Colonic mucosa (tissue), 4 donors: ENCODE results near the gene CNTRL. TPM values are rescaled to one million over a fixed set of nuclear protein-coding genes. Genes with fewer than 3 reads are reported as not detected.
"Not testable (repeated sequence)": the region's sequence is repeated elsewhere in the genome, so short reads cannot be mapped to it uniquely, and the experiment has no call there.

Source experiments
- DNase-seq: peaks from one replicate; pipeline ENCODE4 v3.0.0-alpha.2; 2020
- H3K27ac ChIP-seq: fragments of 200-600 bp; one replicate; pipeline ENCODE4 v1.8.0; 2021
- H3K27me3 ChIP-seq: fragments of 200-600 bp; one replicate; pipeline ENCODE4 v1.8.0; 2021
- H3K36me3 ChIP-seq: fragments of 200-600 bp; one replicate; pipeline ENCODE4 v1.8.0; 2021
- H3K4me1 ChIP-seq: fragments of 200-600 bp; one replicate; pipeline ENCODE4 v1.8.0; 2021; ENCODE audit warnings: mild to moderate bottlenecking
- H3K4me3 ChIP-seq: fragments of 200-600 bp; one replicate; pipeline ENCODE4 v1.8.0; 2021
- H3K9ac ChIP-seq, 2 donors: one replicate each; pipeline ENCODE4 v1.7.0; 2013; ENCODE audit warnings: control low read depth in 2 of 2, low read depth in 2 of 2, low read length in 2 of 2
- H3K9me3 ChIP-seq: fragments of 200-600 bp; one replicate; pipeline ENCODE4 v1.8.0; 2021
- intact Hi-C: fragments of 100-400 bp; cut with DNase I; formaldehyde crosslinking; loops from one replicate; pipeline ENCODE4 v1.14.1; 2022
- total RNA-seq, 2 donors: library from RNA; stranded (reverse); fragmentation: NEBNext Ultra II Directional in 1 of 2; extraction: Animal tissue kit (Norgen Biotek cat#: 25700) in 1 of 2; gene quantifications; one replicate each; pipeline ENCODE4 v1.2.1, GENCODE V29; 2021
- TF ChIP-seq, protein P1 (sequence below): fragments of 200-600 bp; IDR thresholded peaks from one replicate; pipeline ENCODE4 v1.8.0; 2022; ENCODE audit warnings: antibody characterized with exemption, mild to moderate bottlenecking
- donor health status: healthy.
- donor health status: DM: no; HTN: no; CAD: no.
- donor health status: DM: no; HTN: no; CAD: no.

CNTRL gene
- total RNA-seq, 2 donors from 2014 or later = 6.1 to 11.3 TPM

DNA sequence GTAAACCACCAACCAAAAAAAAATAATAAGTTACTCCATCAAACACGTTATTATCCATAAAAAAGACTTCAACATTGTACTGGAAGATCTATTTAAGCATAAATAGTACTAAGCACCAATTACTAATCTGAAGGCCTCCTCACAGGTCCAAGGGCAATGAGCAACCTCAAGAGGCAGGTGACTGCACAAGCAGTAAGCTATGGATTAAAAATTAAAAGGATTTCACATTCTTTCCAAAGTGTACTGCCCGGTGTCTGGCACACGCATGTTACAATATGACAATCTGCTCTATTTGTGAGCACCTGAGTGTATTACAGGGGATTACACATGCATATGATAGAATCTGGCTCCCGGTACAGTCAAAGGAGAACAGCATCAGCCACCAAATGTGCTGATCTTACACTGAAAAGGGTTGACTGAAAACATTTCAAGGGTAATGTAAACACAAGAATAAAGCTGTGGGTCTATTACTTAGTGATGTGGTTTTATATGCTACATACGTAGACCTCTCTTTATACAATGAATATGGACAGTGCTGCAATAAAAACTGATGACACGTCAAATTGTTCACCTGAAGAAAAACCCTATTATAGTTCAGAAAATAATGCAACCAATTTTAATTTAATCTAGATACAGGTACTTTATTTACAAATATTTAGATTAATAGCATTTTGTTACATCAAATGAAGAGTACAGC, 104.1 kb downstream of the CNTRL start:
- Histone ChIP-seq H3K27ac (no peak overlapping the region), H3K36me3 (no peaks in the 10 kb centered on the region), H3K9ac (no peak overlapping the region), H3K4me1 (no peaks in the 10 kb centered on the region), H3K27me3 (no peaks in the 10 kb centered on the region), H3K9me3 (no peaks in the 10 kb centered on the region), H3K4me3 (no peak overlapping the region)
- DNase-seq = no peak
- TF ChIP-seq, protein P1, sequence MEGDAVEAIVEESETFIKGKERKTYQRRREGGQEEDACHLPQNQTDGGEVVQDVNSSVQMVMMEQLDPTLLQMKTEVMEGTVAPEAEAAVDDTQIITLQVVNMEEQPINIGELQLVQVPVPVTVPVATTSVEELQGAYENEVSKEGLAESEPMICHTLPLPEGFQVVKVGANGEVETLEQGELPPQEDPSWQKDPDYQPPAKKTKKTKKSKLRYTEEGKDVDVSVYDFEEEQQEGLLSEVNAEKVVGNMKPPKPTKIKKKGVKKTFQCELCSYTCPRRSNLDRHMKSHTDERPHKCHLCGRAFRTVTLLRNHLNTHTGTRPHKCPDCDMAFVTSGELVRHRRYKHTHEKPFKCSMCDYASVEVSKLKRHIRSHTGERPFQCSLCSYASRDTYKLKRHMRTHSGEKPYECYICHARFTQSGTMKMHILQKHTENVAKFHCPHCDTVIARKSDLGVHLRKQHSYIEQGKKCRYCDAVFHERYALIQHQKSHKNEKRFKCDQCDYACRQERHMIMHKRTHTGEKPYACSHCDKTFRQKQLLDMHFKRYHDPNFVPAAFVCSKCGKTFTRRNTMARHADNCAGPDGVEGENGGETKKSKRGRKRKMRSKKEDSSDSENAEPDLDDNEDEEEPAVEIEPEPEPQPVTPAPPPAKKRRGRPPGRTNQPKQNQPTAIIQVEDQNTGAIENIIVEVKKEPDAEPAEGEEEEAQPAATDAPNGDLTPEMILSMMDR = no peak
- intact Hi-C loops = no loop called here

GRCh38 chr9:121179373-121179721, 104.6 kb downstream of the CNTRL start:
- DNase-seq, H3K4me3 ChIP-seq, H3K9me3 ChIP-seq, H3K9ac ChIP-seq, H3K36me3 ChIP-seq, intact Hi-C loops, H3K27me3 ChIP-seq, H3K4me1 ChIP-seq, H3K27ac ChIP-seq: not testable (repeated sequence)

DNA sequence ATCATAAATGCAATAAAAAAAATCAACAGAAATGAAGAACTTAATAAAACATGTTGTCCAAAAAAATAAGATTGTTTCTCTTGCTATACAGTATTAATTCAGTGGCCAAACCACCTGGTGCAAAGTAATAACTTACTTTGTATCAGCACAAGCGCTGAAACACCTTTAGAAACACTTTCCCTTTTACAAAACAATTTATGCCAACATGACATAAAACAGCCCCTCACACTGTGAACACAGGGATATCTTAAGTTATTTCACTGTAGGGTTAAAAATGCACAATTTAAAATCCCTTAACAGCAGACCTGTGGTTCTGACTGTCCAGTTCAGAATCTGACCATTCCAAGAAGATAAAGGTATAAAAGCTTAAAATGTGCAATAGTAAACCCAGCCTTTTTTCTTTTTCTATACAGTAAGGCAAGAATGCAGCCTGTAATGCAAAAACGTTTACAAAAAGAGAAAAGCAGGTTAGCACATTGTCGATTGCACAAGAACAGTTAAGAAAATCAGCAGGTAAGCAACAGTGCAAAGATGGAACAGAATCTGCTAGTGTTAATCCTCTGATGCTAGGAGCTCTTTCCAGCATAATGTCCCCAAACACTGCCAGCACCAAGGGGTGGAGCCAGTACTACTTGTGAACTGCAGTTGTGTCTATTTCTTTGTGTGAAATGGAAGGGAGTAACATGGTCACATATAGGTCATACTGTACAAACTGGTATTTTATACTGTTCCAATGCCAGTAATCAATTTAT, 105.4 kb downstream of the CNTRL start:
- Histone ChIP-seq H3K36me3 (no peaks in the 10 kb centered on the region), H3K27me3 (no peaks in the 10 kb centered on the region), H3K4me1 (no peaks in the 10 kb centered on the region), H3K9ac (no peak overlapping the region), H3K4me3 (no peak overlapping the region), H3K9me3 (no peaks in the 10 kb centered on the region), H3K27ac (no peak overlapping the region)
- TF ChIP-seq, protein P1 = no peak
- intact Hi-C loops = no loop called here
- no peak for DNase-seq

- TF ChIP-seq, protein P1 = no peak
- no peak for DNase-seq
- Histone ChIP-seq H3K9me3 (no peaks in the 10 kb centered on the region), H3K9ac (no peak overlapping the region), H3K27me3 (no peaks in the 10 kb centered on the region), H3K36me3 (no peaks in the 10 kb centered on the region), H3K4me1 (no peaks in the 10 kb centered on the region), H3K4me3 (no peak overlapping the region), H3K27ac (no peak overlapping the region)
- intact Hi-C loops = no loop called here
Observed at GRCh38 chr9:121182101-121182836, 107.5 kb downstream of the CNTRL start.

- no peak overlapping the region for H3K4me3 ChIP-seq
- no peaks in the 10 kb centered on the region for H3K36me3 ChIP-seq
- no peak overlapping the region for H3K27ac ChIP-seq
- H3K27me3 ChIP-seq = no peaks in the 10 kb centered on the region
- H3K9ac ChIP-seq = no peak overlapping the region
- DNase-seq = no peak
- intact Hi-C loops = no loop called here
- no peaks in the 10 kb centered on the region for H3K9me3 ChIP-seq
- TF ChIP-seq, protein P1 = no peak
- H3K4me1 ChIP-seq = no peaks in the 10 kb centered on the region
Observed at GRCh38 chr9:121182989-121183388, 108.2 kb downstream of the CNTRL start.
